AG20443 (cell line): Measurements from ENCODE around the gene BRWD1.
A peak's percentile ranks its signal among the peaks of the same experiment; 100 is the strongest.

Source experiments
- DNase-seq: peaks from one replicate; pipeline ENCODE4 v3.0.0; 2012; ENCODE audit warnings: low spot score, mixed read lengths

The BRWD1 gene

GRCh38 chr21:39327727-39328126 lies 14.3 kb upstream of the BRWD1 start:
- no peak for DNase-seq

GRCh38 chr21:39326607-39327307 lies 13.3 kb upstream of the BRWD1 start:
- no peak for DNase-seq

- DNase-seq: no peak
These were observed 12.0 kb upstream of the BRWD1 start for GRCh38 chr21:39325458-39325857.

DNA sequence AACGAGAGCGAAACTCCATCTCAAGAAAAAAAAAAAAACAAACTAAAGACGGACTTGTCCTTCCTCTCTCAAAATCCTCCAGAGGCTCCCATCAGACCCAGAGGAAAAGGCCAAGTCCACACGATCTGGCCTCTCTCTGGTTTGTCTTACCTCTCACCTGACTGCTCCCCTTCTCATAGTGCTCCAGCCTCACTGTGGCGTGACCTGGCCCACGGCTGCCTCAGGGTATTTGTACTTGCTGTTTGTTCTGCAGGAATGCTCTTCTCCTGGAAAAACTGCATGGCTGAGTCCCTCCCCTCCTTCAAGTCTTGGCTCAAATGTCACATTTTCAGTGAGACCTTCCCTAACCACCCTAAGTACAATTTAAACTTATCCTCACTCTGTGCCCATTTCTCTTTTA lies 8.0 kb upstream of the BRWD1 start:
- no peak for DNase-seq

DNA sequence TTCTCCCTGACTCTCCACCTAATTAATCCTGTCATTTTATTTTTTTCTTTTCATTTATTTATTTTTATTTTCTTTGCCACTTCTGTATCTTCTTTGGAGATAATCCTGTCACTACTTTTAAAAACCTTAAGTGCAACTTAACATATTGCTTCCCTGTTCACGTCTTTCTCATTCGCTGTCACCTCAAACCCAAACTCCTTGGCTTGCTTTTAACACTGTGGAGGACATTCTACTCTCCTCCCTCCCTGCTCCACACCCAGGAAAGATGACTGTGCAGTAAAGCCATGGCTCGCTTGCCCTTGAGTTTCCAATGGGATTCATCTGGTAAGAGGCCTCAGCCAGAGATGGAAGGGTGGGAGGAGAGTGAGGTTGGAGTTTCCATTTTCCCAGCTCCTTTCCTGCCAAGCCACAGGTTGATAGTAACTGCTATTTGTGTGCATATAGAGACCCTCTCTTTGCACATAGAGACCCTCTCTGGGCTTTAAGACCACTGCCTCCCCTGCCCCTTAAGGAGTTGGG lies 6.4 kb upstream of the BRWD1 start:
- DNase-seq: peak; percentile 36

DNA sequence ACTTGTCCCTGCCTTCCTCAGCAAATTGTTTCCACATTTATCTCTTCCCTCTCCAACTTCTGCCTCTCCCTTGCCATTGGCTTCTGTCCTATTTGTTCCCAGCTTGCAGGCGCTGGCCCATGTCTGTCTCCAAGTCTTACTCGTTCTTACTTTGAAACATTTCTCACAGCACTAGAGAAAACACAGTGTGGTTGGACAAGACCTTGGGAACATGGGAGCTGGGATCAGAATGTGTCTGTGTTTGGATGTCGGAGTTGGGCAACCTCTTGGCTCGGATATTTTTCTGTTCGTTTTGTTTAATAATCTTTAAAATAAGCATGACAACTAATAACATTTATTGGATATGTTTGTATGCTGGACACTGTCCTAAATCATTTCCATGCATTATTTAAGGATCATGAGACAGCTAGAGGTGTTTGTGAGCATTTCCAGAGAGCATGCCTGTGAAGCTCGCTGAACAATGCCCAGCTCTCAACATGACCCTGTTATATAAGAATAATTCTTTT lies 5.9 kb upstream of the BRWD1 start:
- peak; percentile 56 for DNase-seq

GRCh38 chr21:39318091-39318959 lies 4.9 kb upstream of the BRWD1 start:
- no peak for DNase-seq

- DNase-seq: no peak
These were observed 4.0 kb upstream of the BRWD1 start for GRCh38 chr21:39317134-39318090.

DNA sequence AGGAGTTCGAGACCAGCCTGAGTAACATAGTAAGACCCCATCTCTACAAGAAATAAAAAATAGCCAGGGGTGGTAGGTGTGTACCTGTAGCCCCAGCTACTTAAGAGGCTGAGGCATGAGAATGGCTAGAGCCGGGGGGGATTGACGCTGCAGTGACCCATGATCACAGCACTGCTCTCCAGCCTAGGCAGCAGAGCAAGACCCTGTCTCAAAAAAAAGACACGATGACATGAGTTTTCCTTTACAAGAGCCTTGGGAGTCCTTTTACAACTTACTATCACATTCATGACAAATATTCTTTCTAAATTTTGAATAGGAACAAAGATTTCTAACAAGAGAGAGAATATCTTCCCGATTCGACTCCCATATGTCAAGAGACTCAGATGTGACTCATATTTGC lies 3.3 kb upstream of the BRWD1 start:
- DNase-seq: no peak

DNA sequence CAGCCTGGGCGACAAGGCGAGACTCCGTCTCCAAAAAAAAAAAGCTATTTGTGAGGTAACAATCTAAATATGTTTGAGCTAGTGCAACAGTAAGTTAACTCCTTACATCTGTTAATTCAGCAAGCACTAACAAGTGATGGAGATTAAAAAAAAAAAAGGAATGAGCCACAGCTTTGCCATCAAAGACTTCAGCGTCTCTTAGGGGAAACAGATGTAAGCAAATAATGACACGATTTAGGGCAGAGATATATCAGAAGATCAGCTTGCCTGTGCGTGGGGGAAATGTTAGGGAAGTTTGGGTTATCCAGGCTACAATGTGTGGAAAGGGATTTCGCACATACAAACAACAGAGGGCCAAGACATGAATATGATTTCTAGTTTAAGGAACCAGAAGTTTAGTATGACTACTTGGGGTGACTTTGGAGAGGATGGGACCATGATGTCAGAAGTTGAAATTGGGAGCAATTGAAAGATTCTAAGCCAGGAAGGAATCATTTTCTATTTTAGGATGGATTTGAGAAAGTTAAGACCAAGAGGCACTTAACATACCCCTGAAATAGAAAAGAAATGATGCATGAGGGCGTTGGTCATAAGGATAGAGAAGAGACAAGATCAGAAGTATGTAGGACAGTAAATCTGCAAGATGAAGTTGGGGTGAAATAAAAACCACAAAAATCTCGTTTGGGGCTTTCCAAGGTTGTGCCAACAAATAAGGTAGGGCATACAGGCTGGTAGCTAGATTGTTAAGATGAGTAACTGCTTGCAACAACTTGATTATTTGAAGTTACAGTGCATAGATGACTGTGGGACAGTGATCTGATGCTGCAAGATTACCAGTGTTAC lies 2.4 kb upstream of the BRWD1 start:
- no peak for DNase-seq

DNA sequence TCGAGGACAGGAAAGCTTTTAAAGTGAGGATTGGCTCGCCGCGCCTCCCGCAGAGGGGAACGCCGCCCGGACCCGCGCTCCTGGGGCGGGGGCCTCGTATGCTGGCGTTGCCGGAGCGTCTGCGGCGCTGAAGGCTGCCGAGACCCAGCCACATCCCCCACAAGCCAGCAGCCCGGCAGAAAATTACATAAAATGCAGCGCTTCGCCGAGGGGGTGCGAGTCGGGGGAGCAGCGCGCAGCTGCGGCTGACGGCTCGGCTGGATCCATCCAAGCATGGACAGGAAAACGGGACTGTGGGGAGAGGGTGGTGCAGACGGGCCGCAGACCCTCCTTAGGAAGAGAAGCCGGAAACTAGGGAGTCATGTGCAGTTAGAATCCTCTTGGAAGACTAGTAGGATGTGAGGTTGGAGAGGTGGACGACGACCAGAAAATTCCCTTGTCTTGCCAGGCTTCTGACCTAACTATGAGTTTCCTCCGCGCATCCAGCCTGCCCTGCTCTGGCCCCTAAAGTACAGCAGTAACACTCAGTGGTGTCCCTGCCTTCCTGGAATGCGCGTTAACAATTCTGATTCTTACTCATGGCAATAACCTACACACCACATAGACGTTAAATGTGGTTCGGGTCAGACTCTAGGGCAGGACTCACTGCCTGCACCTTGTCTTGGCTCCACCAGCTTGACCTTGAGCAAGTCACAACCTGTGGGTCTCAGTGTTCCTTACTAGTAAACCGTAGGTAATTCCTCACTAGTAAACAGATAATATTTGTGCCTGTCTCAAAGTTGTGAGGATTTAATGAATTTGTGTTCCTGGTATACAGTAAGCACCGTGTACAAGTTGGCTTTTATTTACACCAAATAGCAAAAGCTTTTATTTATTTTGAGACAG lies 953 bp upstream of the BRWD1 start:
- peak; percentile 66 for DNase-seq

DNA sequence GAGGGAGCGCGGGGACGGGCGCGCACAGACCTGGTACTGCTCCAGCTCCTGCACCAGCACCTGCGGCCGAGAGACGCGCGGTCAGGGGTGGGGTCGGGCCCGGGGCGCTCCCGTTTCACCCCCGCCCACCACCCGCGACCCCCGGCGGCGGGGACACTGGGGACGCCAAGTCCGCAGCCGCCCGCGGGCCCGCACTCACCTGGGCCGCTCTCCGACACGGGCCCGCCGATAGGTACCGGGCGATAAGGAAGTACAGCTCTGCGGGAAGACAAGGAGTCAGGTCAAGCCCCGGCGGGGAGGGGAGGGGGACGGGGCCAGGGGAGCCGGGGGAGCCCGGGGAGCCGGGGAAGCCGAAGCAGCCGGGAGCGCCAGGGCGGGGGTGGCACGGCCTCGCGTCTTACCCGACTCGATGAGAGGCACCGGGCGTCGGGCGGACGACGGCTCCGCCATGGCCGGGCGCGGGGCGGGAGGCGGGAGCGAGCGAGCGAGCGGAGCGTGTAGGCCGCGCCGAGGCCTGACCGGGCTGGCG lies 326 bp downstream of the BRWD1 start:
- DNase-seq: peak; percentile 20

DNA sequence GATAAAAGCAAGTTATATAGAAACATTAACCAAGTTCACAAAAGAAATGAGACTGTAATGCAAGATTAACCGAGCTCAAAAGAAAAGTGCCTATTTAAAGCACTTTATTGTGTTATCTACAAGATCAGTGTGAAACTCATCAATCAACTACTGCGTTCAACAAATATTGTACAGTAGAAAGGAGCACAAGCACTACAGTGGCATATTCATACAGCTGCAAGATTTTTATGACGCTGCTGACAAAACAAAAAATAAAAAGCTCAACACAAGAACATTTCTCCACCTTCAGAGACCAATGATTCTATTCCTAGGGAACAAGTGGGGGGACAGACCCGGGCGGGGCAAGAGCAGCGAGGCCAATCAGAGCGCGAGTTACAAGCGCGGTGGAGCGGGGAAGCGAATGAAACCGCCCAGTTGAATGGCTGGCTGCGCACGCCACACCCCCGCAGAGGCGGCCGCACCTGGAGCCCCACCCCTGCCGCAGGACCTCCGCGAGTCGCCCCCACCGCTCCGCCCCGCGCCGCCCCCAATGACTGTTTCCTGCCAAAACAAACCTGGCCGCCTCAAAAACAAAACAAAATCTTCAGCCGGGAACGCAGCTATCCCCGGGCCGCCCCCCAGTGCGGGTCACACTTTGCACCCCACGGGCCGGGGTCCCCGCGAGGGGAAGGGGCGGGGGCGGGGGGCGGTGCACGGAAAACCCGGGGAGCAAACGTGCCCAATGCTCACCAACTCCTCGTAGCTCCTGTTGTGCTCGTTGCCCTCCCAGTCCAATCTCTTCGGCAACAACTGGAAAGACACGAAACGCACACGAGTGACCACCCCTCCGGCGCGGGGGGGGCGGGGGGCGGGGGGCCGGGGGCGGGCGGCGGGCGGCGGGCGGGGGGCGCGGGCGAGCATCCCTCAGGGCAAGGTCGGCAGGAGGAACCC lies 1.1 kb downstream of the BRWD1 start:
- DNase-seq: peak; percentile 99

DNA sequence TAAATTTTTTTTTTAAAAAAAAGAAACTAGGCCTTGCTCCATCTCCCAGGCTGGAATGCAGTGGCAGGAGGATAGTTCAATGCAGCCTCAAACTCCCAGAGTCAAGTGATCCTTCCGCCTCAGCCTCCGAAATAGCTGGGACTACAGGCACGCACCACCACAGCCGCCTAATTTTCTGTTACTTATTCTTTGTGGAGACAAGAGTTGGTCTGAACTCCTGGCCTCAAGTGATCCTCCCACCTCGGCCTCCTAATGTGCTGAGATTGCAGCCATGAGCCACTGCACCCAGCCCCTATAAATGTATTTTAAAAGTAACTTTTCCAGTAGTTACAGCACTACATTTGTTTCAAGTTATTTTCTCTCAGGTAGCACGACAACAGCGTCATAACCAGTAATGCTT lies 2.3 kb downstream of the BRWD1 start:
- no peak for DNase-seq

GRCh38 chr21:39307466-39307865 lies 6.0 kb downstream of the BRWD1 start:
- no peak for DNase-seq

DNA sequence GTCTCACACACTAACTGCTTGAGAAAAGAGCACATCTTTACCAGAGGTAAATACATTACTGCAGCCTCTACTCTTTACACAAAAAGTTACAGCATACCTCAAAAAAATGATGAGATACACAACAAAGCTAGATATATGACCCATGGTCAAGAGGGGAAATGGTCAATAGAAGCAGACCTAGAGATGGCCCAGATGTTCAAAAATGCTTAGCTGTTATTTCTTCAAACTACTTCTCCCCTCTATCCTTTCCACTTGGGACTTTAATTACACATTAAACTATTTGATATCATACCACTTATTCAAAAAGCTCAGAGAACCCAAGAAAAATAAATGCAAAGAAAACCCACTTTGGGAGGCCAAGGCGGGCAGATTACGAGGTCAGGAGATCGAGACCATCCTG lies 12.8 kb downstream of the BRWD1 start:
- no peak for DNase-seq

DNA sequence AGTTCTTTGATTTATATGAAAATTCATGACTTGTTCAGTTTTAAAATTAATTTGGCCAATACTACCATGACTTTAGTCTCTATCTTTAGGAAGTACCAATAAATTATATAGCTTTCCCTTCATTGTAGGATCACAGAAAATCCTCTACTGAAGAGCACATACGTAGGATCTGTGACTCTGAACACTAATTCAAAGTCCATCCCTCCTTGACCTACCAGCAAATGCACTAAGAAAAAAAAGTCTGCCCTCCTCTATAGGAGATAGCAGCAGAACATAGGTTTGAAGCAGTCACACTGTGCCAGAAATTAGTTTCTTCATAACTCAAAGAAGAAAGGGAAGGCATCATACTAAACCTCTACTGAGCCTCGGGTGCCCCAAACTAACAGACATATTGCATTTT lies 16.5 kb downstream of the BRWD1 start:
- DNase-seq: no peak

DNA sequence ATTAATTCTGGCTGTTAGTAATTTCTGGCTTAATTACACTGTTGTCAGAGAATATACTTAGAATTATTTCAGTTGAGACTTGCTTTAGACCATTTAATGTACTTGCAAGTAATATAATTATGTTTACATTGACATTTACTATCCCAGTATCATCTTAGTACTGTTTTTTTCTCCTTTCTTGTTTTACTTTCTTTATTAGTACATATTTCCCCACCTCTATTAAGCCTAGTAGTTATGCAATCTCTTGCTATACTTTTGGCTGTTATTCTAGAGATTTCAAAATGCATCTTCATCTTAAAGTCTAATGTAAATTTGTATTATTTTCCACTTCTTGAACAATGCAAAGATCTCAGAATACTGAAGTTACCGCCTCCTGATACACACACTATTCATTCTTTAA lies 24.4 kb downstream of the BRWD1 start:
- no peak for DNase-seq

DNA sequence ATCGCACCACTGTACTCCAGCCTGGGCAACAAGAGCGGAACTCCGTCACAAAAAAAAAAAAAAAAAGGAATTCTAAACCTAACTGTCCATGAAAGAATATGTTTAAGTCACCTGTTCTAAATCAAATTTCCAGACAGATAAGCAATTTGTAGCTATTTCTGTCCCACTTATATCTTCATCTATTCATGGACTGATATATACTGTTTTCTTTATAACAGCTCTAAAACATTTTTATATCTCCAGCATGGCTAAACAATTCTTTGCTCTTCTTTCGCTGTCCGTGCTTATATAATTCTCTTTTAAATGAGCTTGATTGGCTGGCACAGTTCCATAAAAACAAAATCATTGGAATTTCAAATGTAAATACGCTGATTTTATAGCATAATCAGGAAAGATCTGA lies 30.5 kb downstream of the BRWD1 start:
- no peak for DNase-seq
